ENCODE results near the gene RPUSD4. TPM values are rescaled to one million over a fixed set of nuclear protein-coding genes. Genes with fewer than 3 reads are reported as not detected.

RPUSD4 gene
- total RNA-seq, 1 donor from 2014 or later: 47.9 TPM

GRCh38 chr11:126162306-126163030 lies 49.0 kb downstream of the RPUSD4 start:
- TF ChIP-seq, protein P1, sequence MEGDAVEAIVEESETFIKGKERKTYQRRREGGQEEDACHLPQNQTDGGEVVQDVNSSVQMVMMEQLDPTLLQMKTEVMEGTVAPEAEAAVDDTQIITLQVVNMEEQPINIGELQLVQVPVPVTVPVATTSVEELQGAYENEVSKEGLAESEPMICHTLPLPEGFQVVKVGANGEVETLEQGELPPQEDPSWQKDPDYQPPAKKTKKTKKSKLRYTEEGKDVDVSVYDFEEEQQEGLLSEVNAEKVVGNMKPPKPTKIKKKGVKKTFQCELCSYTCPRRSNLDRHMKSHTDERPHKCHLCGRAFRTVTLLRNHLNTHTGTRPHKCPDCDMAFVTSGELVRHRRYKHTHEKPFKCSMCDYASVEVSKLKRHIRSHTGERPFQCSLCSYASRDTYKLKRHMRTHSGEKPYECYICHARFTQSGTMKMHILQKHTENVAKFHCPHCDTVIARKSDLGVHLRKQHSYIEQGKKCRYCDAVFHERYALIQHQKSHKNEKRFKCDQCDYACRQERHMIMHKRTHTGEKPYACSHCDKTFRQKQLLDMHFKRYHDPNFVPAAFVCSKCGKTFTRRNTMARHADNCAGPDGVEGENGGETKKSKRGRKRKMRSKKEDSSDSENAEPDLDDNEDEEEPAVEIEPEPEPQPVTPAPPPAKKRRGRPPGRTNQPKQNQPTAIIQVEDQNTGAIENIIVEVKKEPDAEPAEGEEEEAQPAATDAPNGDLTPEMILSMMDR (IDR thresholded peaks at IDR 0.05; ENCODE audit: insufficient read depth, low read length, severe bottlenecking): no peak
- Histone ChIP-seq H3K36me3 (ENCODE audit: control insufficient read depth, insufficient read depth, low read length) (no peaks in the 10 kb centered on the region), H3K4me3 (ENCODE audit: low read depth, low read length) (no peak overlapping the region), H3K27me3 (ENCODE audit: control insufficient read depth, insufficient read depth, low read length) (no peaks in the 10 kb centered on the region)
- DNase-seq (ENCODE audit: low read depth) (no peak), FAIRE-seq (no peak)

DNA sequence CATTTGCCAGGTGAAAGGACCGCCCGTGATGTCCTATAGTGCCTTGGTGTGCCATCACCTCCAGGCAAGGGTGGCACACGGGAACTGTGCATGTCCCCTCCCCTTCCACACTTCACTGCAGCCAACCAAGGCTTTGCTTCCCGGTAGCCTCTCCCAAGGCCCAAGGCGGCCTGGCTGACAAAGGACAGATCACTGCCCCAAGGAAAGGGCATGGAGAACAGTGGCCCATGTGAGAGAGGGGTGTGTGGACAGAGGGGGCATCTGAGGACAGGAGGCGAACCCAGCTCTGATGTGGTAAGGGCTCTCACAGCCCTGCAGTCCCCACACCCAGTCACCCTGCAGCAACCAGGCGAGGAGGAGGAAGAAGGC lies 50.4 kb downstream of the RPUSD4 start:
- FAIRE-seq: no peak

GRCh38 chr11:126160345-126161022 lies 51.0 kb downstream of the RPUSD4 start:
- TF ChIP-seq, protein P1 (IDR thresholded peaks at IDR 0.05; ENCODE audit: insufficient read depth, low read length, severe bottlenecking): no peak
- no peak for FAIRE-seq
- Histone ChIP-seq H3K4me3 (ENCODE audit: low read depth, low read length) (no peak overlapping the region), H3K27me3 (ENCODE audit: control insufficient read depth, insufficient read depth, low read length) (no peaks in the 10 kb centered on the region), H3K36me3 (ENCODE audit: control insufficient read depth, insufficient read depth, low read length) (no peaks in the 10 kb centered on the region)
- no peak for DNase-seq (ENCODE audit: low read depth)

More for the DNA sequence above, 50.4 kb downstream of the RPUSD4 start:
- no peaks in the 10 kb centered on the region for H3K27me3 ChIP-seq (ENCODE audit: control insufficient read depth, insufficient read depth, low read length)
- no peaks in the 10 kb centered on the region for H3K36me3 ChIP-seq (ENCODE audit: control insufficient read depth, insufficient read depth, low read length)
- DNase-seq (ENCODE audit: low read depth): no peak
- TF ChIP-seq, protein P1 (IDR thresholded peaks at IDR 0.05; ENCODE audit: insufficient read depth, low read length, severe bottlenecking): no peak
- H3K4me3 ChIP-seq (ENCODE audit: low read depth, low read length): no peak overlapping the region

DNA sequence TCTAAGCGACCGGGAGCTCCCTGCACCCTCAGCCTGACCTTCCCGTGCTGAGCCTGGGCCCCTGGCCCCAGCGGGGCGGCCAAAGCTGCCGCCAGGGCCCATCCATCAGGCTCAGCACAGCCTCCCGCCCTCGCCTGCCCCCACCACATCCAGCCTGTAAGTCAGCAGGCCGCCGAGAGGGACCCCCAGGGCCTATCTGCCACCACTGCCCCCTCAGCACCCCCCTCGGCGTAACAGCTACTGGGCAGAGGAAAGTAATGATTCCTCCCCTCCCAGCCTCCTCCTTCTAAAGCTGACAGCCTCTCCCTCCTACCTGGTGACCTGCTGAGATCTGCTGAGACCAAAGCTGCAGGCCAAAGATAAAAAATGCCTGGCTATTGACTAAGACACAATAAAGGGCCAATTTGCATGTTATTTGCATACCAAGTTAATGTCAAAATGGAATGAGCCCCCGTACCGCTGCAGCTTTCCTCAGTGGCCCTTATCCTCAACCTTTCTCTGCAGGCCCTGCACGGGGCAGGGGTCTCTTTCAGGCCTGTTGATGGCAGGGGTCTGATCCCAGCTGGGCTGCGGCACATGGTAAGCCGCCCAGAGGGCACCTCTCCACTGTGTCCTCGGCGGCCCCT lies 51.6 kb downstream of the RPUSD4 start:
- no peaks in the 10 kb centered on the region for H3K27me3 ChIP-seq (ENCODE audit: control insufficient read depth, insufficient read depth, low read length)
- H3K4me3 ChIP-seq (ENCODE audit: low read depth, low read length): no peak overlapping the region
- FAIRE-seq (no peak), DNase-seq (ENCODE audit: low read depth) (no peak)
- no peaks in the 10 kb centered on the region for H3K36me3 ChIP-seq (ENCODE audit: control insufficient read depth, insufficient read depth, low read length)
- TF ChIP-seq, protein P1 (IDR thresholded peaks at IDR 0.05; ENCODE audit: insufficient read depth, low read length, severe bottlenecking): no peak

DNA sequence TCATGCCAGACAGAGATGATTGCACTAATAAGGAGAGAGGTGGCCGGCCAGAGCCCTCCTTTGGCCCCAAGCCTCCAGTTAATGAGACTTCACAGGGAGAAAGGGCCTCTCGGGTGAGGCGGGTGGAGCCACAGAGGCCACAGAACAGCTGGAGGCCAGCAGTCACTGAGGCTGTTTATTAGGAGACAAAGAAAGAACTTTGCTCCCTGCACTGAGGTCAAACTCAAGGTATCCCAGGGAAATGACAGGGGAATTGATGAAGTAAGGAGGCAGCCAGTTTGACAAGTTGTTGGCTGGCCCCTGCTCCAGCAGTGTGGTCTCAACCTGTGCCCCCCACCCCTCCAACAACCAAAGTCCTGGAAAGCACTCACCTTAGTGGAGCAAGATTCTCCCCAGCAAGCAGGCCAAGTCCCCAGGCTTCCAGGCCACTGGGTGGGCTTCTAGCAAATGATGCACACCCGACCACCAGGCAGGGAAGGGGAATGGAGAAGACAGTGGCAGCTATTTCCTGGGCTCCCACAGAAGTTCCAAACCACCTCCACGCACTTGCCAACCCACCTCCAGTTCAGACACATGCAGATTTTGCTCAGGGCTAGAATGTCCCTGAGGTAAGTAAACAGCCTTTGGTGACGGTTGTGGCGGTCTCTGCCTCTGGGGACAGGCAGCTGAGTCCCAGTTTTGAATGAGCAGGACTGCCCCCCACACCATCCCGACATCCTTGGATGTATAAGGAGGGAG lies 53.2 kb downstream of the RPUSD4 start:
- H3K36me3 ChIP-seq (ENCODE audit: control insufficient read depth, insufficient read depth, low read length): no peaks in the 10 kb centered on the region
- no peak for FAIRE-seq
- TF ChIP-seq, protein P1 (IDR thresholded peaks at IDR 0.05; ENCODE audit: insufficient read depth, low read length, severe bottlenecking): no peak

More for the DNA sequence above, 53.2 kb downstream of the RPUSD4 start:
- Histone ChIP-seq H3K27me3 (ENCODE audit: control insufficient read depth, insufficient read depth, low read length) (no peaks in the 10 kb centered on the region), H3K4me3 (ENCODE audit: low read depth, low read length) (no peak overlapping the region)
- DNase-seq (ENCODE audit: low read depth): no peak

Measured in bronchial epithelial cell (primary cell).